ENCODE data around the gene GRB7. TPM values are rescaled to one million over a fixed set of nuclear protein-coding genes. Genes with fewer than 3 reads are reported as not detected.

Gene GRB7
- total and polyA plus RNA-seq, 2 of the 4 experiments (the other 2 are of a cell fraction), result 0.18 to 0.36 TPM

DNA sequence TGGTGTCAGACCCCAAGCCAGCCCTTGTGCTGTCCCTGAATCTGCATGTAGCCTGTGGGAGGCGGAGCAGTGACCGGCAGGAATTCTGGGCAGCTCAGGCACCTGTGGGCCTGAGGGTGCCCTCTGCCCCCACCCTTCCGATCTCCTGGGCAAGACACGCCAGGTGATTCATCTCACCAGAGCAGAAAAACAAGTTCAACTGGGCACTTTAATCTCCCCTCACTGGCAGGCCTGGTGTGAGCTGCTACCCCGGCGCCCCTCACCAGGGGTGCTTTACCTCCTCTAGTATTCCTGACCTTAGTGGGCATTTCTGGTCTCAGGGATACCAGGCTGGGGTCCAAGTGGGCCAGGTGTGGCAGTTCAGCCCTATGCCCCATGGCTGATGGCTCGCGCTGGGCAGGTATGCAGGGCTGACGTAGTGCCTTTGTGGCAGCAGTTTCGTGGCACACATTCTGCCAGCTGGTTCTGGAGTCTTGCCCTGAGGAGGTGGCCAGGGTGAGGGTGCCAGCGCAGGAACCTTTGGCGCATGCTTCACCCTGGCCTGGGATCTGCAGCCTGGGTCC lies 31.9 kb upstream of the GRB7 start:
- Histone ChIP-seq H2AK5ac (ENCODE audit: low read depth, low read length) (no peak overlapping the region), H2BK120ac (ENCODE audit: low read depth, low read length) (no peak overlapping the region), H3K9me1 (ENCODE audit: insufficient read depth, low read length) (peaks cover 20% of the 10 kb centered on the region), H3K4ac (ENCODE audit: low read depth, low read length) (no peak overlapping the region), H3K27ac (ENCODE audit: insufficient read depth, low read length) (no peak overlapping the region), H3K4me3 (ENCODE audit: insufficient read depth, low read depth, low read length) (no peak overlapping the region), H3K18ac (ENCODE audit: low read depth, low read length) (no peak overlapping the region), H4K20me1 (ENCODE audit: insufficient read depth, low read length) (peaks cover 54% of the 10 kb centered on the region), H3K27me3 (ENCODE audit: control insufficient read depth, insufficient read depth, low read length) (no peaks in the 10 kb centered on the region), H4K8ac (ENCODE audit: low read depth in 2 of 2, low read length in 2 of 2) (no peak overlapping the region), H3K36me3 (ENCODE audit: control insufficient read depth, insufficient read depth, low read length) (peaks cover 33% of the 10 kb centered on the region), H4K91ac (ENCODE audit: insufficient read depth, low read depth, low read length) (no peak overlapping the region), H3K4me1 (ENCODE audit: control insufficient read depth, insufficient read depth, low read length) (peaks cover 18% of the 10 kb centered on the region), H3K79me1 (ENCODE audit: low read depth in 1 of 2, low read length in 2 of 2) (peaks cover 0 to 65% of the 10 kb centered on the region in 2 experiments; a peak in 3 of 4 replicates), H3K9me3 (ENCODE audit: control insufficient read depth, insufficient read depth, low read length) (no peaks in the 10 kb centered on the region), H4K5ac (ENCODE audit: low read depth, low read length) (no peak overlapping the region), H3K23ac (ENCODE audit: low read depth, low read length) (no peak overlapping the region), H2AK9ac (replicated peaks; ENCODE audit: low read depth, low read length, poor library complexity) (no peak overlapping the region), H3K4me2 (ENCODE audit: low read depth, low read length) (no peak overlapping the region), H2BK15ac (ENCODE audit: low read depth, low read length) (no peak overlapping the region), H2AFZ (replicated peaks; ENCODE audit: low read length, poor library complexity) (no peak overlapping the region), H2BK20ac (ENCODE audit: low read depth, low read length) (no peak overlapping the region), H2BK5ac (ENCODE audit: low read depth, low read length, poor library complexity, severe bottlenecking) (no peak overlapping the region), H3K9ac (ENCODE audit: low read depth, low read length) (no peak overlapping the region), H3K56ac (ENCODE audit: extremely low read depth, insufficient read depth, low read length) (no peak overlapping the region), H3K14ac (replicated peaks; ENCODE audit: low read depth, low read length) (no peak overlapping the region)
- CTCF ChIA-PET, result interaction anchor here (1.1 kb wide), 1 partner anchor 77 kb away, joined by 3 read pairs; no protein-coding TSS in a partner anchor
- POLR2A ChIA-PET (ENCODE audit: unreplicated experiment), result no interaction called here
- DNase-seq (no peak), ATAC-seq (ENCODE audit: low read depth) (no peak)
- 86% methylated on average over 8 of the region's 12 CpGs; no CpG with 5 or more reads in 1 of the 2 experiments for WGBS, 2 experiments (ENCODE audit: extremely low coverage in 2 of 2, insufficient read length in 1 of 2)
- no TSS peak for BruUV-seq (replicated peaks)
- TF ChIP-seq FOS (IDR thresholded peaks at IDR 0.05; ENCODE audit: low read depth, low read length) (no peak), POLR2A (IDR thresholded peaks at IDR 0.05; ENCODE audit: low read depth, low read length) (no peak), MAZ (IDR thresholded peaks at IDR 0.05; ENCODE audit: borderline replicate concordance, low read depth, low read length) (no peak), BHLHE40 (IDR thresholded peaks at IDR 0.05; ENCODE audit: low read depth, low read length) (no peak), MAFK (IDR thresholded peaks at IDR 0.05; ENCODE audit: low read depth, low read length) (no peak), MXI1 (IDR thresholded peaks at IDR 0.05; ENCODE audit: borderline replicate concordance, low read depth, low read length) (no peak), NFE2L2 (IDR thresholded peaks at IDR 0.05; ENCODE audit: low read depth, low read length) (no peak), RCOR1 (IDR thresholded peaks at IDR 0.05; ENCODE audit: insufficient replicate concordance, low read length) (no peak)
- TF ChIP-seq, protein P1, sequence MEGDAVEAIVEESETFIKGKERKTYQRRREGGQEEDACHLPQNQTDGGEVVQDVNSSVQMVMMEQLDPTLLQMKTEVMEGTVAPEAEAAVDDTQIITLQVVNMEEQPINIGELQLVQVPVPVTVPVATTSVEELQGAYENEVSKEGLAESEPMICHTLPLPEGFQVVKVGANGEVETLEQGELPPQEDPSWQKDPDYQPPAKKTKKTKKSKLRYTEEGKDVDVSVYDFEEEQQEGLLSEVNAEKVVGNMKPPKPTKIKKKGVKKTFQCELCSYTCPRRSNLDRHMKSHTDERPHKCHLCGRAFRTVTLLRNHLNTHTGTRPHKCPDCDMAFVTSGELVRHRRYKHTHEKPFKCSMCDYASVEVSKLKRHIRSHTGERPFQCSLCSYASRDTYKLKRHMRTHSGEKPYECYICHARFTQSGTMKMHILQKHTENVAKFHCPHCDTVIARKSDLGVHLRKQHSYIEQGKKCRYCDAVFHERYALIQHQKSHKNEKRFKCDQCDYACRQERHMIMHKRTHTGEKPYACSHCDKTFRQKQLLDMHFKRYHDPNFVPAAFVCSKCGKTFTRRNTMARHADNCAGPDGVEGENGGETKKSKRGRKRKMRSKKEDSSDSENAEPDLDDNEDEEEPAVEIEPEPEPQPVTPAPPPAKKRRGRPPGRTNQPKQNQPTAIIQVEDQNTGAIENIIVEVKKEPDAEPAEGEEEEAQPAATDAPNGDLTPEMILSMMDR (conservative IDR thresholded peaks at IDR 0.05; ENCODE audit: low read depth, low read length), result no peak
- dilution Hi-C loops (cut with HindIII; ENCODE audit: low sequenced_read_pairs, unreplicated experiment), result no loop called here
- intact Hi-C loops (cut with micrococcal nuclease), result no loop called here
- in situ Hi-C loops (cut with MboI; ENCODE audit: low sequenced_read_pairs), result no loop called here

All from IMR-90 (cell line).